RWPE2 (cell line): ENCODE measurements around the gene CSTA.
"Not testable (repeated sequence)": the region's sequence is repeated elsewhere in the genome, so short reads cannot be mapped to it uniquely, and the experiment has no call there.

Experiments used
- ATAC-seq: fragments of 200-7000 bp; cut with Tn5 transposase; 3 replicates; pipeline ENCODE4 v1.9.1; 2021; ENCODE audit warnings: low read depth
- DNase-seq: peaks from one replicate; pipeline ENCODE4 v3.0.0-alpha.2; 2020; ENCODE audit warnings: low spot score
- H3K27ac ChIP-seq: fragments of 450-650 bp; 2 replicates; pipeline ENCODE4 v1.5.1; 2017; ENCODE audit warnings: mild to moderate bottlenecking; ENCODE audit not compliant: poor library complexity, severe bottlenecking
- H3K27me3 ChIP-seq: fragments of 250-450 bp; sonication (Bioruptor Pico); 2 replicates; pipeline ENCODE4 v1.5.1; 2021; ENCODE audit warnings: mild to moderate bottlenecking, moderate library complexity; ENCODE audit not compliant: insufficient read depth, poor library complexity, severe bottlenecking
- H3K36me3 ChIP-seq: fragments of 250-450 bp; sonication (Bioruptor Pico); 2 replicates; pipeline ENCODE4 v1.5.1; 2020; ENCODE audit warnings: low read depth, mild to moderate bottlenecking, moderate library complexity
- H3K4me1 ChIP-seq: fragments of 250-450 bp; sonication (Bioruptor Pico); 2 replicates; pipeline ENCODE4 v1.5.1; 2021; ENCODE audit warnings: mild to moderate bottlenecking, moderate library complexity; ENCODE audit not compliant: insufficient read depth, poor library complexity, severe bottlenecking
- H3K4me3 ChIP-seq: fragments of 250-450 bp; sonication (Bioruptor Pico); 2 replicates; pipeline ENCODE4 v1.5.1; 2021; ENCODE audit warnings: mild to moderate bottlenecking, moderate library complexity; ENCODE audit not compliant: severe bottlenecking
- H3K9me3 ChIP-seq: fragments of 250-450 bp; sonication (Bioruptor Pico); 2 replicates; pipeline ENCODE4 v1.5.1; 2021; ENCODE audit warnings: mild to moderate bottlenecking, moderate library complexity; ENCODE audit not compliant: severe bottlenecking
- TF ChIP-seq, protein P1 (sequence below): fragments of 450-650 bp; IDR thresholded peaks from one replicate; pipeline ENCODE4 v1.5.1; 2017; ENCODE audit warnings: mild to moderate bottlenecking, moderate library complexity; ENCODE audit not compliant: poor library complexity, severe bottlenecking

Gene CSTA

DNA sequence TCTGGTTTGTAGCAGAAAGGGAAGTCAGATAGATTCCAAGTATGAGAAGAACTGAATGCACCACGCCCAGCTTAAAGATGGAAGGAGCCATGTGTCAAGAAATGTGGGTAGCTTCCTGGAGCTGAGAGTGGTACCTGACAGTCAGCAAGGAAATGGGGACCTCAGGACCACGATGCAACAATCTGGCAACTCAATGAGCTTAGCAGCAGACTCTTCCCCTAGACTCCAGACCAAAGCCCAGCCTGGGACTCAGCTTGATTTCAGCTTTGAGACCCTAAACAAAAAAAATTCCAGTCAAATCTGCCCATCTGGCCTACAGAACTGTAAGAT lies 33.6 kb downstream of the CSTA start:
- Histone ChIP-seq H3K27ac (no peak overlapping the region), H3K36me3 (peaks cover 59% of the 10 kb centered on the region), H3K4me1 (peaks cover 6% of the 10 kb centered on the region), H3K9me3 (no peaks in the 10 kb centered on the region), H3K4me3 (no peak overlapping the region), H3K27me3 (no peaks in the 10 kb centered on the region)
- DNase-seq (no peak), ATAC-seq (no peak)
- TF ChIP-seq, protein P1, sequence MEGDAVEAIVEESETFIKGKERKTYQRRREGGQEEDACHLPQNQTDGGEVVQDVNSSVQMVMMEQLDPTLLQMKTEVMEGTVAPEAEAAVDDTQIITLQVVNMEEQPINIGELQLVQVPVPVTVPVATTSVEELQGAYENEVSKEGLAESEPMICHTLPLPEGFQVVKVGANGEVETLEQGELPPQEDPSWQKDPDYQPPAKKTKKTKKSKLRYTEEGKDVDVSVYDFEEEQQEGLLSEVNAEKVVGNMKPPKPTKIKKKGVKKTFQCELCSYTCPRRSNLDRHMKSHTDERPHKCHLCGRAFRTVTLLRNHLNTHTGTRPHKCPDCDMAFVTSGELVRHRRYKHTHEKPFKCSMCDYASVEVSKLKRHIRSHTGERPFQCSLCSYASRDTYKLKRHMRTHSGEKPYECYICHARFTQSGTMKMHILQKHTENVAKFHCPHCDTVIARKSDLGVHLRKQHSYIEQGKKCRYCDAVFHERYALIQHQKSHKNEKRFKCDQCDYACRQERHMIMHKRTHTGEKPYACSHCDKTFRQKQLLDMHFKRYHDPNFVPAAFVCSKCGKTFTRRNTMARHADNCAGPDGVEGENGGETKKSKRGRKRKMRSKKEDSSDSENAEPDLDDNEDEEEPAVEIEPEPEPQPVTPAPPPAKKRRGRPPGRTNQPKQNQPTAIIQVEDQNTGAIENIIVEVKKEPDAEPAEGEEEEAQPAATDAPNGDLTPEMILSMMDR, result no peak

DNA sequence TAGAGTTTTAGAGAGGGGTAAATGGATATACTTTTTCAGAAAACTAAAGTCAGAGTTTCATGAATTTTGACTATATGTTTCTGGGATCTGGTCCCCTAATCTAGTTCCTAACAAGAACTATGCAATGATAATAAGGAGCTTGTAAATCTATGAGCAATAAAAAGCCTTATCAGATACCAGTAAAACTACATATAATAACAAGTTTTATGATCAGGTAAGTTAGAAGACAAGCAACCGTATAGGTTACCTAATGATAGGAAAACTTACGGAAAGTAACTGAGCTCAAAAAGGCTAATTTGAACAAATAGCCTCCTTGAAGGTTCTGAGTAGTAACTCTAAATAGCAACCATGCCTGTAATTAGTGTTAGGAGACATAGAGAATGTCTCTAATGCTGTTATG lies 37.0 kb downstream of the CSTA start:
- H3K36me3 ChIP-seq, result peaks cover 92% of the 10 kb centered on the region
- H3K4me1 ChIP-seq, result peaks cover 9% of the 10 kb centered on the region
- no peak overlapping the region for H3K4me3 ChIP-seq
- ATAC-seq (no peak), DNase-seq (no peak)
- no peak overlapping the region for H3K27ac ChIP-seq
- H3K27me3 ChIP-seq, result no peaks in the 10 kb centered on the region
- TF ChIP-seq, protein P1, result no peak
- H3K9me3 ChIP-seq, result no peaks in the 10 kb centered on the region

DNA sequence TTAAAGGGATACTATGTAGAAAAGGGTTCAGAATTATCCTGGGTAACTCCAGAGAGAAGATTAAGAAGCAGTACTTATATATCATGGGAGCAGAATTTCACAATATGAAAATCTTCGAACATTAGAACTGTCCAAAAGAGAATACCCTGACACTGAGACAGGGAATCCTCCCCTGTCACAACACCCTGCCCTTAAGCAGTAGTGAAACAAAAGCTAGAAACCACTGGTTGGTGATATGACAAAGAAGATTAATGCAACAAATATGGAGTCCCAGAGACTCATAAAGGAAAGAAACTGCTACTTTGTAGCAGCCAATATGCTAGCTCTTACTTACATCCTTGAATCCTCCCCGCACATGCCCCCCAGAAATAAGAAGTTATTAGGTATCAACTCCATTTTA lies 39.4 kb downstream of the CSTA start:
- no peak for DNase-seq
- Histone ChIP-seq H3K4me1 (peaks cover 9% of the 10 kb centered on the region), H3K27ac (no peak overlapping the region), H3K4me3 (no peak overlapping the region), H3K9me3 (no peaks in the 10 kb centered on the region), H3K27me3 (no peaks in the 10 kb centered on the region), H3K36me3 (peaks cover 92% of the 10 kb centered on the region)
- TF ChIP-seq, protein P1, result no peak
- no peak for ATAC-seq

DNA sequence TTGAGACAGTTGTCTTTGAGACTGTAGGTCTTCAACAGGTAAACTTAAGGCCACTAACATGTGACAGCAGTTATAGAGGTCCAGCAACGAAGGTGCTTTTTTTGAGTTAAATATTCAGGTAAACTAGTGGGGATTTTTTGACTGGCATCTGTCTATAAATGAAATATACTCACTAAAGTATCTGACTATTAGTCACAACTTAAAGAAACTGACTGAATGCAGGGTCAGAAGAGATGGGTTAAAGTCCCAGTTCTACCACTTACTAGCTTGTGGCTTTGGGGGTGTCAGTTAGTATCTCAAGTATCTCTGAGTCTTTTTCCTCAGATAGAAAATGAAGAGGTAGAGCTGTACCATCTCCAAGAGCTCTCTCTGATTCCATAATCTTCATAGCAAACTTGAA lies 40.0 kb downstream of the CSTA start:
- Histone ChIP-seq H3K4me3 (no peak overlapping the region), H3K27me3 (no peaks in the 10 kb centered on the region), H3K27ac (no peak overlapping the region), H3K4me1 (peaks cover 9% of the 10 kb centered on the region), H3K36me3 (peaks cover 92% of the 10 kb centered on the region), H3K9me3 (no peaks in the 10 kb centered on the region)
- no peak for DNase-seq
- no peak for ATAC-seq
- TF ChIP-seq, protein P1, result no peak

DNA sequence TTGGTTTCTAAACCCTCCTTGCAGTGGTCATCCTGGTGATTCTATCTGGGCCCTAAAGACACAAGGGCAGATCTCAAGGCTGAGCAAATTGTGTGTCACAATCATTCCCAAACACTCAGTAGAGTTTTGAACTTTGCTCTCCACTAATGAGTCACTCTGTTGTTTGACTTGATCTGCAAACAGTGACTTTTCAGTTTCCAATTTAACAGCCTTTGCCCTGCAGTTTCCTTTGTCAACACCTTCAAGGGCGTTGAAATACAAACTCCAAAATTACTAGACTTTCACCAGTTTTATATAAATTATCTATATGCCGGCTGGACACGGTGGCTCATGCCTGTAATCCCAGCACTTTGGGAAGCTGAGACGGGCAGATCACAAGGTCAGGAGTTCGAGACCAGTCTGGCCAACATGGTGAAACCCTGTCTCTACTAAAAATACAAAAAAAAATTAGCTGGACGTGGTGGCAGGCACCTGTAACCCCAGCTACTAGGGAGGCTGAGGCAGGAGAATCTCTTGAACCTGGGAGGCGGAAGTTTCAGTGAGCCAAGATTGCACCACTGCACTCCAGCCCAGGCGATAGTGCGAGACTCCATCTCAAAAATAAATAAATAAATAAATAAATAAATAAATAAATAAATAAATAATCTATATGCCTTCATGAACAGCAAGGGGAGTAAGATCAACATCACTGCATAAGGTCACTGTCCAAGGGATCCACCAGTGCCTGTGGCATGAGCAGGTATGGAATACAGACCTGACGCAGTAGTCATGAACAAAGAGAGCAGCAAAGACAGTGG lies 40.7 kb downstream of the CSTA start:
- H3K4me3 ChIP-seq, H3K9me3 ChIP-seq, H3K4me1 ChIP-seq, H3K27me3 ChIP-seq, H3K27ac ChIP-seq, DNase-seq: not testable (repeated sequence)
- ATAC-seq, result peak; percentile 79
- peaks cover 92% of the 10 kb centered on the region for H3K36me3 ChIP-seq
